Lung (tissue), 12 donors: ENCODE data around the gene GLMN. TPM values are rescaled to one million over a fixed set of nuclear protein-coding genes. Genes with fewer than 3 reads are reported as not detected.

Experiments
- ATAC-seq: fragments of 200-7000 bp; cut with Tn5 transposase; one replicate; pipeline ENCODE4 v1.9.1; 2020; ENCODE audit warnings: moderate number of reproducible peaks; ENCODE audit not compliant: insufficient read depth, low FRiP score
- DNase-seq, 3 donors: peaks; one replicate each; pipeline ENCODE4 v3.0.0-alpha.2; 2013 to 2017
- H3K27ac ChIP-seq, 2 donors: one replicate each; pipeline ENCODE4 v1.5.1; 2013; ENCODE audit warnings: mild to moderate bottlenecking in 2 of 2, moderate library complexity in 2 of 2, control low read depth in 1 of 2, inconsistent platforms in 1 of 2, low read depth in 1 of 2, low read length in 1 of 2
- H3K27me3 ChIP-seq, 3 donors: one replicate each; pipeline ENCODE4 v1.5.1; 2013; ENCODE audit warnings: low read length in 2 of 3; ENCODE audit not compliant: control insufficient read depth in 3 of 3, insufficient read depth in 3 of 3
- H3K36me3 ChIP-seq, 4 donors: one replicate each; pipeline ENCODE4 v1.5.1; 2013; ENCODE audit warnings: low read length in 4 of 4, mild to moderate bottlenecking in 1 of 4, moderate library complexity in 1 of 4; ENCODE audit not compliant: control insufficient read depth in 4 of 4, insufficient read depth in 4 of 4
- H3K4me1 ChIP-seq, 5 donors: one replicate each; pipeline ENCODE4 v1.5.1; 2013; ENCODE audit warnings: low read length in 5 of 5, mild to moderate bottlenecking in 2 of 5, moderate library complexity in 1 of 5; ENCODE audit not compliant: control insufficient read depth in 5 of 5, insufficient read depth in 5 of 5
- H3K4me3 ChIP-seq: one replicate; pipeline ENCODE4 v1.5.1; 2013; ENCODE audit warnings: mild to moderate bottlenecking, control low read depth, moderate library complexity
- H3K9ac ChIP-seq, 2 donors: one replicate each; pipeline ENCODE4 v1.5.1; 2013; ENCODE audit warnings: low read length in 2 of 2, control low read depth in 1 of 2; ENCODE audit not compliant: insufficient read depth in 1 of 2
- H3K9me3 ChIP-seq, 4 donors: one replicate each; pipeline ENCODE4 v1.5.1; 2013; ENCODE audit warnings: low read length in 3 of 4, mild to moderate bottlenecking in 1 of 4, moderate library complexity in 1 of 4; ENCODE audit not compliant: control insufficient read depth in 4 of 4, insufficient read depth in 3 of 4
- WGBS, 2 donors: extraction: QIAGEN DNeasy Blood & Tissue Kit; methylation state at CpG; one replicate each; pipeline ENCODE4 v1.1.7; 2013; 5-methylcytosine and 5-hydroxymethylcytosine counted together
- polyA plus RNA-seq, 2 donors: library from polyadenylated mRNA; stranded (reverse); fragments of 200-250 nt; gene quantifications; one replicate each; pipeline ENCODE4 v1.2.1, GENCODE V29; 2013
- total RNA-seq, 2 donors: library from RNA; depleted of rRNA in 1 of 2; stranded (reverse); fragments of >200 nt in 1 of 2; gene quantifications; one replicate each; pipeline ENCODE4 v1.2.1, GENCODE V29; 2014 to 2021
- TF ChIP-seq, protein P1 (sequence below): IDR thresholded peaks from 2 replicates; pipeline ENCODE4 v1.5.1; 2012; ENCODE audit warnings: mild to moderate bottlenecking; ENCODE audit errors: control extremely low read depth, extremely low read depth
- donor health status: control.
- donor health status: control.
- donor health status: Bipolar disorder and iron deficiency.
- donor health status: healthy.
- donor health status: DM: yes; HTN: yes; CAD: no.

Gene GLMN
- total and polyA plus RNA-seq, 4 donors = 3.9 to 20.6 (median 9.5) TPM

- no peak for ATAC-seq
- TF ChIP-seq, protein P1, sequence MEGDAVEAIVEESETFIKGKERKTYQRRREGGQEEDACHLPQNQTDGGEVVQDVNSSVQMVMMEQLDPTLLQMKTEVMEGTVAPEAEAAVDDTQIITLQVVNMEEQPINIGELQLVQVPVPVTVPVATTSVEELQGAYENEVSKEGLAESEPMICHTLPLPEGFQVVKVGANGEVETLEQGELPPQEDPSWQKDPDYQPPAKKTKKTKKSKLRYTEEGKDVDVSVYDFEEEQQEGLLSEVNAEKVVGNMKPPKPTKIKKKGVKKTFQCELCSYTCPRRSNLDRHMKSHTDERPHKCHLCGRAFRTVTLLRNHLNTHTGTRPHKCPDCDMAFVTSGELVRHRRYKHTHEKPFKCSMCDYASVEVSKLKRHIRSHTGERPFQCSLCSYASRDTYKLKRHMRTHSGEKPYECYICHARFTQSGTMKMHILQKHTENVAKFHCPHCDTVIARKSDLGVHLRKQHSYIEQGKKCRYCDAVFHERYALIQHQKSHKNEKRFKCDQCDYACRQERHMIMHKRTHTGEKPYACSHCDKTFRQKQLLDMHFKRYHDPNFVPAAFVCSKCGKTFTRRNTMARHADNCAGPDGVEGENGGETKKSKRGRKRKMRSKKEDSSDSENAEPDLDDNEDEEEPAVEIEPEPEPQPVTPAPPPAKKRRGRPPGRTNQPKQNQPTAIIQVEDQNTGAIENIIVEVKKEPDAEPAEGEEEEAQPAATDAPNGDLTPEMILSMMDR = no peak
Observed at GRCh38 chr1:92240034-92240433, 58.8 kb downstream of the GLMN start.

GRCh38 chr1:92230736-92231135, 68.1 kb downstream of the GLMN start:
- no peak overlapping the region for H3K4me3 ChIP-seq
- TF ChIP-seq, protein P1 = no peak

More at GRCh38 chr1:92240034-92240433, 58.8 kb downstream of the GLMN start:
- Histone ChIP-seq H3K4me1 (no peaks in the 10 kb centered on the region), H3K27ac (no peak overlapping the region), H3K27me3 (no peaks in the 10 kb centered on the region), H3K9me3 (no peaks in the 10 kb centered on the region), H3K9ac (no peak overlapping the region), H3K4me3 (no peak overlapping the region), H3K36me3 (no peaks in the 10 kb centered on the region)
- 92 to 94% methylated on average over 2 of the region's 2 CpGs for WGBS, 2 donors
- no peak for DNase-seq

DNA sequence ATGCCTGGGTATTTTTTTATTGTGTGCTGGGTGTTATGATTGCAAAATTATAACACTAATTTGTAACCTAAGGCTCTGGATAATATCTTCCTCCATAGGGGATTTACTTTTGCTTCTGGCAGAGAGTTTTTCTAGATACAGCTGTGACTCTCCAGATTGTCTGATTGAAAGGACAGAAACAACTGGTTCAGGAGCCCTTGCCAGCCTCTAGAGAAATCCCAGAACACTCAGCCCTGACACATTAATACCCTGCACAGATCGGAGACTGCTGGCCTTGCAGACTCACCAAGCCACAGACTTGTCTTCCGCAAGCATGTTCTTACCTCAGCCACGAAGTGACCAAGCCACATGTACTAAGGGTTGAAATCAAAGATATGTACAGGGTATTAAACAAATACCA, 70.4 kb downstream of the GLMN start:
- TF ChIP-seq, protein P1 = no peak
- DNase-seq (no peak), ATAC-seq (no peak)
- no peaks in the 10 kb centered on the region for H3K36me3 ChIP-seq
- H3K27ac ChIP-seq = no peak overlapping the region
- no peak overlapping the region for H3K9ac ChIP-seq
- no peaks in the 10 kb centered on the region for H3K4me1 ChIP-seq
- no peak overlapping the region for H3K4me3 ChIP-seq
- 79 to 92% methylated on average over 3 of the region's 3 CpGs for WGBS, 2 donors
- no peaks in the 10 kb centered on the region for H3K27me3 ChIP-seq
- H3K9me3 ChIP-seq = peaks cover 0 to 3% (median 0%) of the 10 kb centered on the region in 4 donors

More at GRCh38 chr1:92230736-92231135, 68.1 kb downstream of the GLMN start:
- Histone ChIP-seq H3K36me3 (no peaks in the 10 kb centered on the region), H3K27me3 (no peaks in the 10 kb centered on the region), H3K27ac (no peak overlapping the region), H3K4me1 (no peaks in the 10 kb centered on the region), H3K9ac (no peak overlapping the region), H3K9me3 (peaks cover 0 to 3% (median 0%) of the 10 kb centered on the region in 4 donors)
- ATAC-seq (no peak), DNase-seq (no peak)
- 90 to 100% methylated on average over 1 of the region's 1 CpG for WGBS, 2 donors

GRCh38 chr1:92219028-92219427, 79.8 kb downstream of the GLMN start:
- no peak for ATAC-seq
- no peak for DNase-seq
- Histone ChIP-seq H3K27me3 (no peaks in the 10 kb centered on the region), H3K4me1 (no peaks in the 10 kb centered on the region), H3K4me3 (no peak overlapping the region), H3K9me3 (peaks cover 0 to 2% (median 0%) of the 10 kb centered on the region in 4 donors), H3K9ac (no peak overlapping the region), H3K36me3 (no peaks in the 10 kb centered on the region), H3K27ac (no peak overlapping the region)
- TF ChIP-seq, protein P1 = no peak
